Measurements from ENCODE around the gene OR7A10. TPM values are rescaled to one million over a fixed set of nuclear protein-coding genes. Genes with fewer than 3 reads are reported as not detected.

Gene OR7A10
- total RNA-seq, 1 experiment from 2014 or later = not detected

DNA sequence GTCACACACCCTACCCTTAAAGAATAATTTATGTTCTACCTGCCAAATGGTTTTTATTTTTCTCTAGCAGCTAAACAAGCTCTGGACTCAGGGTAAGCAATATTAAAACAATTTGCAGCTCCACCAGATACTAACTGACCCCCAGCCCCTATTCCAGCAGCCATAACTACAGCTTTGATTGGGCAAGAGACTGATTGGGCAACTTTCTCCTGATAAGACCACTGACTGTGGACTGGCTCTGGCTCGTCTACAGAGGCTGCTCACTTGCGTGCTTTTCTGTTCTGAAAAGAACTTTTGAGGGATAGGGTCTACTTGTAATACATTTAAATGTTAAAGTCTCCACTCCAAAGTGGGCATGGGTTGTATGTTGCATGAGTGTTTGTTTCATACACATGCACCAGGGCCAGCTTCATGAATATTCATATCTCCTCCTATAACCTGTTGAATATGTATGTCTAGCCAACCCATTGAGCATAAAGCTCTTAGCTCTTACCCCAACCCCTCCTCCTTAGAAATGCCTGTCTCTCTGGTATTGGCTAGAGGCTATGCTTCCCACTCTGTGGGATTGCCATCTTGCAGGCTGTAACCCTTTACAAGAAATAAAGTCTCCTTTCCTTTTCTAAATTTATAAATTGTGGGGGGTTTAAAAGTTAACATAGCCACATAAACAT is 33.6 kb downstream of the OR7A10 start:
- Mint-ChIP-seq H3K9me3 (ENCODE audit: low read depth, unreplicated experiment) (no peaks in the 10 kb centered on the region), H3K36me3 (ENCODE audit: insufficient read depth, unreplicated experiment) (no peaks in the 10 kb centered on the region), H3K4me1 (ENCODE audit: low read depth, unreplicated experiment) (no peaks in the 10 kb centered on the region), H3K27ac (ENCODE audit: unreplicated experiment) (no peak overlapping the region), H3K27me3 (ENCODE audit: unreplicated experiment) (peaks cover 4% of the 10 kb centered on the region), H3K4me3 (ENCODE audit: low read depth, unreplicated experiment) (no peak overlapping the region)
- BruUV-seq (replicated peaks) = no TSS peak
- CTCF ChIA-PET = no interaction called here
- no peak for TF ChIP-seq CTCF (IDR thresholded peaks at IDR 0.05; ENCODE audit: unreplicated experiment)
- no peak for DNase-seq
- intact Hi-C loops (cut with micrococcal nuclease; ENCODE audit: unreplicated experiment) = no loop called here

DNA sequence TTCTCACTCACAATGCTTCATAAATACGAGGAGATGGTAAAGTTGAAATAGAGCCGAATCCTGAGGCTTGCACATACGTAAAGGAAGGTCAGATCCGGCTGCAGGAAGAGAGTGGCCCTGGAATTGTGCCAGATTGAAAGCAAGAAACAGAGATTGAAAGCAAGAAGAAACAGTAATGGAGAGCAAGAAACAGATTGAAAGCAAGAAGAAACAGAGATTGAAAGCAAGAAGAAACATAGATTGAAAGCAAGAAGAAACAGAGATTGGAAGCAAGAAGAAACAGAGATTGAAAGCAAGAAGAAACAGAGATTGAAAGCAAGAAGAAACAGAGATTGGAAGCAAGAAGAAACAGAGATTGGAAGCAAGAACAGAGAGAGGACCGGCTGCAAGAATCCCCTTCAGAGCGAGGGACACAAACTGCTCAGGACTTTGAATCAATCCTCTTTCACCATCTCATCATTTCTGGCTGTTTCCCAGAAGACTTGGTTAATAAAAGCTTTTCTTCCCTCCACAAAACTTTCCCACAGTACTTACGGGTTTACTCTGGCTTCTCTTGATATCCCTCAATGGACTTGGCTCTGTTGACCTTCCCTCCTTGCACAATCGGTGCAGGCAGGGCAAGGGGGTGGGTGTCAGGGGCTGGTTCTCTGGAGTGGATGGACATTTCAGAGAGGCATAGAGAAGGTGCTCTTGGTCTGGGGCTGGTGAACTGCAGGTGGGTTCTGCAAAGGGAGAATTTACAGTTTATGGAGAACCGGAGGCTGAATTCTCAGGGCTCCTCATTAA is 39.3 kb downstream of the OR7A10 start:
- intact Hi-C loops (cut with micrococcal nuclease; ENCODE audit: unreplicated experiment) = no loop called here
- BruUV-seq (replicated peaks) = no TSS peak
- H3K36me3 Mint-ChIP-seq (ENCODE audit: insufficient read depth, unreplicated experiment) = no peaks in the 10 kb centered on the region
- no peaks in the 10 kb centered on the region for H3K9me3 Mint-ChIP-seq (ENCODE audit: low read depth, unreplicated experiment)
- H3K27ac Mint-ChIP-seq (ENCODE audit: unreplicated experiment) = no peak overlapping the region
- CTCF ChIA-PET = no interaction called here
- no peaks in the 10 kb centered on the region for H3K4me1 Mint-ChIP-seq (ENCODE audit: low read depth, unreplicated experiment)
- peaks cover 17% of the 10 kb centered on the region for H3K27me3 Mint-ChIP-seq (ENCODE audit: unreplicated experiment)
- no peak overlapping the region for H3K4me3 Mint-ChIP-seq (ENCODE audit: low read depth, unreplicated experiment)
- DNase-seq = no peak
- TF ChIP-seq CTCF (IDR thresholded peaks at IDR 0.05; ENCODE audit: unreplicated experiment) = no peak

DNA sequence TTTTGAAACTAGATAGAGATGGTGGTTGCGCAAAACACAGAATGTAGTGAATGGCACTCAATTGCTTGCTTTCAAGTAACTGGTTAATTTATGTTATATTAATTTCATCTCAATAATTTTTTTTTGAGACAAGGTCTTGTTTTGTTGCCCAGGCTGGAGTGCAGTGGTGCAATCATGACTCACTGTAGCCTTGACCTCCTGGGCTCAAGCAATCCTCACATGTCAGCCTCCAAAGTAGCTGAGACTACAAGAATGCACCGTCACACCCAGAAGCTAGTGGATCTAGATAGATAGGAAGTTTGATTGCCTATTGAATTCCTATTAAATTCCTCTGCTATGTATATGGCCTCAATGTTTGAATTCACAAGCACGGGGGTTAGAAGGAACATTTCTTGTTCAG is 44.0 kb downstream of the OR7A10 start:
- no TSS peak for BruUV-seq (replicated peaks)
- CTCF ChIA-PET = no interaction called here
- Mint-ChIP-seq H3K36me3 (ENCODE audit: insufficient read depth, unreplicated experiment) (no peaks in the 10 kb centered on the region), H3K9me3 (ENCODE audit: low read depth, unreplicated experiment) (peaks cover 2% of the 10 kb centered on the region), H3K4me1 (ENCODE audit: low read depth, unreplicated experiment) (no peaks in the 10 kb centered on the region), H3K27me3 (ENCODE audit: unreplicated experiment) (peaks cover 36% of the 10 kb centered on the region), H3K4me3 (ENCODE audit: low read depth, unreplicated experiment) (no peak overlapping the region), H3K27ac (ENCODE audit: unreplicated experiment) (no peak overlapping the region)
- intact Hi-C loops (cut with micrococcal nuclease; ENCODE audit: unreplicated experiment) = no loop called here
- no peak for TF ChIP-seq CTCF (IDR thresholded peaks at IDR 0.05; ENCODE audit: unreplicated experiment)
- DNase-seq = no peak

DNA sequence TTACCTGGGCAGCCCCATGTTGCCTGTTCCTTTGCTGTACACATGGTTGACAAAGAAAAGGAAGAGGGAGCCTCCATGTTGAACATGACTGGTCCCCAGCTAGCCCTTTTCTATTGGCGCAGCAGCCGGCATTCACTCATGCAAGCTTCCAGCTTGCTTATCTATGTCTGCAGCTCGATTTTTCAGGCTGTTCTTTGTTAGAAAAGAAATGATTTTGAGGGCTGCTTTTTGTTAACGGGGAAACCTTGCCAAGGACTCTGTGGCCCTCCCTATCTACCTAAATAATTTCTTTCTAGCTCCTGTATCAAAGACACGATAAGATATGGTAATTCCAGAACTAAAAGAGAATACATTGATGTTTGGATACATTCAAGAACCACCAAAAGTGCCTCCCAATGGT is 50.0 kb downstream of the OR7A10 start:
- no TSS peak for BruUV-seq (replicated peaks)
- TF ChIP-seq CTCF (IDR thresholded peaks at IDR 0.05; ENCODE audit: unreplicated experiment) = no peak
- peaks cover 64% of the 10 kb centered on the region for H3K27me3 Mint-ChIP-seq (ENCODE audit: unreplicated experiment)

More for the DNA sequence above, 50.0 kb downstream of the OR7A10 start:
- intact Hi-C loops (cut with micrococcal nuclease; ENCODE audit: unreplicated experiment) = no loop called here
- CTCF ChIA-PET = interaction anchor here (0.6 kb wide), 1 partner anchor 40 kb away, joined by 3 read pairs; no protein-coding TSS in a partner anchor
- Mint-ChIP-seq H3K4me3 (ENCODE audit: low read depth, unreplicated experiment) (no peak overlapping the region), H3K27ac (ENCODE audit: unreplicated experiment) (no peak overlapping the region), H3K36me3 (ENCODE audit: insufficient read depth, unreplicated experiment) (no peaks in the 10 kb centered on the region), H3K9me3 (ENCODE audit: low read depth, unreplicated experiment) (peaks cover 5% of the 10 kb centered on the region), H3K4me1 (ENCODE audit: low read depth, unreplicated experiment) (no peaks in the 10 kb centered on the region)
- DNase-seq = no peak

Data from Calu3 (cell line).